H1 (cell line): ENCODE results near the gene NUP58. TPM values are rescaled to one million over a fixed set of nuclear protein-coding genes. Genes with fewer than 3 reads are reported as not detected.

ENCODE experiments used
- FOSL1 ChIP-seq: IDR thresholded peaks from 2 replicates; pipeline ENCODE4 v1.6.1; 2011; ENCODE audit warnings: mild to moderate bottlenecking, low read depth, low read length, moderate library complexity; ENCODE audit not compliant: insufficient read depth
- PHF8 ChIP-seq: fragments of 200-600 bp; sonication (generic); conservative IDR thresholded peaks from 2 replicates; pipeline ENCODE4 v1.7.1; 2012; ENCODE audit warnings: low read depth, mild to moderate bottlenecking, inconsistent platforms, low read length, moderate library complexity
- RBBP5 ChIP-seq: IDR thresholded peaks from 2 replicates; pipeline ENCODE4 v1.7.1; 2012; ENCODE audit warnings: low read depth, mild to moderate bottlenecking, inconsistent platforms, low read length, moderate library complexity, borderline replicate concordance
- SIN3A ChIP-seq, 2 experiments: IDR thresholded peaks in 1 of 2; conservative IDR thresholded peaks in 1 of 2; 2 replicates each; pipeline ENCODE4 v1.6.1; 2011 to 2012; ENCODE audit warnings: low read length in 2 of 2, improper control_type of control experiment in 1 of 2, low read depth in 1 of 2, mild to moderate bottlenecking in 1 of 2
- polyA plus RNA-seq, 7 experiments: library from polyadenylated mRNA; depleted of rRNA in 3 of 7; stranded (reverse) in 5 of 7; unstranded in 2 of 7; fragments of >200 nt in 5 of 7; fragments of 200-250 nt in 2 of 7; gene quantifications; 1 replicate in 5 of 7; 2 replicates in 1 of 7; 4 replicates in 1 of 7; pipeline versions ENCODE4 v1.2.1 to v1.2.3, GENCODE V29; 2011 to 2013; ENCODE audit warnings: missing spikeins in 2 of 7, mixed read lengths in 2 of 7
- total RNA-seq: library from RNA; stranded (reverse); fragmentation: NEBNext Ultra II Directional; extraction: Animal tissue kit (Norgen Biotek cat#: 25700); gene quantifications from 2 replicates; pipeline ENCODE4 v1.2.1, GENCODE V29; 2021

NUP58 gene
- total and polyA plus RNA-seq, 2 of the 8 experiments (the other 6 are each of a cell fraction or from before 2014, with no cell fraction given) = 35.0 to 53.8 TPM

- TF ChIP-seq RBBP5 = no peak
- no peak for TF ChIP-seq FOSL1
- no peak for TF ChIP-seq PHF8
- TF ChIP-seq SIN3A (conservative IDR thresholded peaks at IDR 0.05 in 1 of 2, IDR thresholded peaks at IDR 0.05 in 1 of 2; ENCODE audit: low read depth in 1 of 2, low read length in 2 of 2) = no peak
Observed at GRCh38 chr13:25286308-25286968, 15.0 kb upstream of the NUP58 start (continued).
